ES-I3 (cell line): ENCODE measurements around the gene HGFAC.

Experiments used
- H3K36me3 ChIP-seq: 2 replicates; pipeline ENCODE4 v1.6.1; 2013; ENCODE audit warnings: mild to moderate bottlenecking, low read length, control low read depth, moderate library complexity; ENCODE audit not compliant: insufficient read depth
- H3K4me1 ChIP-seq: 2 replicates; pipeline ENCODE4 v1.6.1; 2013; ENCODE audit warnings: mild to moderate bottlenecking, control low read depth, low read length; ENCODE audit not compliant: insufficient read depth
- H3K9ac ChIP-seq: 2 replicates; pipeline ENCODE4 v1.6.1; 2013; ENCODE audit warnings: low read depth, mild to moderate bottlenecking, low read length, moderate library complexity
- H3K9me3 ChIP-seq: 2 replicates; pipeline ENCODE4 v1.6.1; 2013; ENCODE audit warnings: mild to moderate bottlenecking, low read length, moderate library complexity; ENCODE audit not compliant: control insufficient read depth, insufficient read depth

Gene HGFAC

DNA sequence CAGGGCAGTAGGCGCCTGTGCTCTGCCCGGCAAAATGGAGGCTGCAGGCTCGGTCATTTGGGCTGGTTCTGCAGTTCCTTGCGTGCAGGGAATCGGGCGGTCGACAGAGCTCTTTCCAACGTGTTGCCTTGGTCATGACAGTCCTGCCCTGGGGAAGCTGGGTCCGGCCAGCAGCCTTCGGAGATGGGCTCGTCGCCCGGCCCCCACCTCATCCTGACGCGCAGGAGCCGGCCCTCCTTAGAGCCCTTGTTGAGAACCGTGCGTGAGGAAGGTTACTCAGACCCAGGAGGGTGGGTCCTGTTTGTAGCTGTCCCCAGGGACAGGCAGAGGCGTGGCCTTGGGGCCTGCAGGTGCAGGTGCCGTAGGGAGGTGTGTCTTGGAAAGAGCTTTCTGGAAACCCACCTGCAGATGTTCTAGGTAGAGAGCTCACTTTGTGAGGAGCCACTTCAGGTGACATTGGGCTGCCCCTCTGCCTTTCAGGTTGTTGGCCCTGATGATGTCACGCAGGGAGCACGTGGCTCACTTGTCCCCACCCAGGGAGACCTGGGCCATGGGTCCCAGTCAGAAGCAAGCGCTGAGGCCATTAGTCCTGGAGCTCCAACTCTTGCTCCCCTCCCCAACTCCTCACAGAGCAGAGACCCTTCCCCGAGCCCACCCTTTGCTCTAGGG, 15.2 kb upstream of the HGFAC start:
- H3K9ac ChIP-seq, result no peak overlapping the region
- no peaks in the 10 kb centered on the region for H3K9me3 ChIP-seq
- no peaks in the 10 kb centered on the region for H3K36me3 ChIP-seq
- H3K4me1 ChIP-seq, result no peaks in the 10 kb centered on the region

DNA sequence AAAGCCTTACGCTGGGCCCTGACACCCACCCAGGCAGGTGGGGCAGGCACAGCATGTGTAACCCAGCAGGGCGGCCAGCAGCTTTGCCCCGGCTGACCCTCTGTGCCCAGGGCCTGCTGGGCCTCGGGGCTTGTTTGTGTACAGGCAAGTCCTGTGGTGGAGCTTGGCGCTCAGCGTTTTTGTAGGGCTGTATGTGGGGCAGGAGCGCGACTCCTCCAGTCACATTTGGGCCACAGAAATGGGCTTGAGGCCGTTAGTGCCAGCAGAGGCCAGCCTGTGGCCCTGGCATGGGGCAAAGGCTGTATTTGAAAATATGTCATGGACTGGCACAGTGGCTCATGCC, 14.7 kb upstream of the HGFAC start:
- Histone ChIP-seq H3K9me3 (no peaks in the 10 kb centered on the region), H3K9ac (no peak overlapping the region), H3K36me3 (no peaks in the 10 kb centered on the region), H3K4me1 (no peaks in the 10 kb centered on the region)

DNA sequence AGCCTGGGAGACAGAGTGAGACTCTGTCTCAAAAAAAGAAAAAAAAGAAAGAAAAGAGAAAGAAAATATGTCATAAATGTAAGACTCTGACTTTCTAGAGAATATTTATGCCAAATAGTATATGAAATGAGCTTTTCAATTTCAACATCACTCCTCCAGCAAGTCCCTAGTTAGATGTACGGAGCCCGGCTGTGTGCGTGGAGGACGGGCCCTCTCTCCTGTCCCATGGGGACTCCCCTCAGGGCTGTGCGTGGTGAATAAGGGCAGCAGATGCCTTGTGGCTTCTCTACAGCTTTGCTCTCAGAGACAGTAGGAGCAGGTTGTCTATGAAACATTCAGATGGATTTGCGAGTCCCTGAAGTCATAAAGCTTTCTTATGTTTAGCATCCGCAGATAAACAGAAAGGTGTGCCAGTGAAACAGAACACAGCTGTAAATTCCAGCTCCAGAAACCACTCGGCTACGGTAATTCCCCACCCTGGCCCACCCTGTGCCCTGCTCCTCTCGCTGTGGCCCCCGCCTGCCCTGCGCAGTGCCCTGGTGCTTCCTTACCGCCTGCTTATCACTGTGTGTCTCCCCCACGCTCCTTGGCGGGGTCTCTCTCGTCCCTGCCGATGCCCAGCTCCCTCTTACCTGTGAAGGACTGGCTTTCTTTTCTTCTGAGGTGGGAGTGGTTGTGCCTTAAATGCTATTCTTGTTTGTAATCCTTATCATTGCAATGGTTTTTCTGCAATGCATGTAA, 13.9 kb upstream of the HGFAC start:
- Histone ChIP-seq H3K9ac (no peak overlapping the region), H3K4me1 (no peaks in the 10 kb centered on the region), H3K9me3 (no peaks in the 10 kb centered on the region), H3K36me3 (no peaks in the 10 kb centered on the region)

DNA sequence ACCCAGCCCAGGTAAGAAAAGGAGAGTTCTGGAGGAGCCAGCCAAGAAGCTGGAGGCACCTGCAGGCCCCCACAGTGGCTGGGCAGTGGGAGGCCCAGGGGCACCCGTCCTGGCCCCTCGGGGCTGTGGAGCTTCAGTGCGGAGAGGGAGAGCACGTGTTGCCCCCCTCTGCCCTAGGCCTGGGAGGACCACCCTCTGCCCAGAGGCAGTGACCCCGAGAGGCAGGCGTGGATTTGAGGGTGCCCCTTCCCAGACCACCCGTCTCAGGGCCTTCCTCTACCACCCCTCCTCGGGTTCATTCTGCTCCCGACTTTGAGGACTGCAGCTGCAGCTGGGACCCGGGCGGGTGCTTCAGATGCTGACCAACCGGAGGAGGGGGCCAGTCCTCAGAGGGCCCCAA, 12.1 kb upstream of the HGFAC start:
- Histone ChIP-seq H3K9ac (no peak overlapping the region), H3K4me1 (no peaks in the 10 kb centered on the region), H3K36me3 (no peaks in the 10 kb centered on the region), H3K9me3 (no peaks in the 10 kb centered on the region)

DNA sequence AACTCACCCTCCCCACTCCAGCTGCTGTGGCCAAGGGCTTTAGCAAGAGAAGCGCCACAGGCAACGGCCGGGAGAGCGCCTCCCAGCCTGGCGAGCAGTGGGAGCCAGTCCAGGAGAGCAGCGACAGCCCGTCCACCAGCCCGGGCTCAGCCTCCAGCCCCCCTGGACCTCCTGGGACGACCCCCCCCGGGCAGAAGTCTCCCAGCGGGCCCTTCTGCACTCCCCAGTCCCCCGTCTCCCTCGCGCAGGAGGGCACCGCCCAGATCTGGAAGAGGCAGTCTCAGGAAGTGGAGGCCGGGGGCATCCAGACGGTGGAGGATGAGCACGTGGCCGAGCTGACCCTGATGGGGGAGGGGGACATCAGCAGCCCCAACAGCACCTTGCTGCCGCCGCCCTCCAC, 11.2 kb upstream of the HGFAC start:
- H3K4me1 ChIP-seq, result no peaks in the 10 kb centered on the region
- no peaks in the 10 kb centered on the region for H3K9me3 ChIP-seq
- no peaks in the 10 kb centered on the region for H3K36me3 ChIP-seq
- H3K9ac ChIP-seq, result no peak overlapping the region

DNA sequence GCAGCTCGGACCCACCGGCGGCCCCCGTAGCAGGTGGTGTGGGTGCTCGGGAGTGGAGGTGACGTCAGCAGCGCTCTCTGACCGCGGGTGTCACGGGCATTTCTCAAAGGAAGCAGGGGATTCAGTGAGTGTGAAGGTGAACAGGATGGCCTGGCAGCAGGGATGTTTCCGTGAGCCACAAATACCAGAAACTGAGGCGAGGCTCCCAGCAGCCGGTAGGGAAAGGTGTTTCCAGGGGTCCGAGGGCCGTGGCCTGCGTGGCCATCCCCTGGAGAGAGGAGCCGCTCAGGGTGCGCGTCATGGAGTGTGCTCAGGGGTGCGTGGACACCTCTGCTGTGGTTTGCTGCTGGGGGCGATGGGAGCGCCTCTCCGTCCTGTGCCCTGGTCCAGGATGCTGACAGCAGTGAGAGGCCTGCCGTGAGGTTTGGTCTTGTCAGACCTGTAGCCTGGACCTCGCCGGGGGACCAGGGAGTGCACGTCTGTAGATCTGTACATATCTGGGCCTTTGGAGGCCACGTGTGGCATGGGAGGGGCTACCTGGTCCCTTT, 10.2 kb upstream of the HGFAC start:
- Histone ChIP-seq H3K4me1 (no peaks in the 10 kb centered on the region), H3K36me3 (no peaks in the 10 kb centered on the region), H3K9me3 (no peaks in the 10 kb centered on the region), H3K9ac (no peak overlapping the region)

DNA sequence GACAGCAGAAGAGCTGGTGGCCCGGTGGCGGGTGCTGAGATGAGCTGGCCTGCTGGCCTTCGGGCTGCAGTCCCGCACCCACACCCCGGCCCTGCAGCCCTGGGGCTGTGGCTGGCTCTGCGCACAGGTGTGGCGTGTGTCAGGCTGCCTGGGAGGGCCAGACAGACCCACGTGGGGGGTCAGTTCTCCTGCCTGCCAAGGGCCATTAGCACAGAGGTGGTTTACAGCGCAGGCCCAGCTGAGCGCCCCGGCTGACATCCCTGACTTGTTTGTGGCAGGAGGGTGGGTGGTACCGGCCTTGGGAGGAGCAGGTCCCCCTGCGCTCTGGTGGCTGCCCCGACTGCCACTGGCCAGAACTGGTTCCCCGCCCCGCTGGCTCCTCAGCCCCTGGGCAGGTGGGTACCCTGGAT, 9.4 kb upstream of the HGFAC start:
- no peaks in the 10 kb centered on the region for H3K9me3 ChIP-seq
- no peaks in the 10 kb centered on the region; the same call in 1 of the 2 replicates for H3K4me1 ChIP-seq
- no peak overlapping the region for H3K9ac ChIP-seq
- no peaks in the 10 kb centered on the region for H3K36me3 ChIP-seq

DNA sequence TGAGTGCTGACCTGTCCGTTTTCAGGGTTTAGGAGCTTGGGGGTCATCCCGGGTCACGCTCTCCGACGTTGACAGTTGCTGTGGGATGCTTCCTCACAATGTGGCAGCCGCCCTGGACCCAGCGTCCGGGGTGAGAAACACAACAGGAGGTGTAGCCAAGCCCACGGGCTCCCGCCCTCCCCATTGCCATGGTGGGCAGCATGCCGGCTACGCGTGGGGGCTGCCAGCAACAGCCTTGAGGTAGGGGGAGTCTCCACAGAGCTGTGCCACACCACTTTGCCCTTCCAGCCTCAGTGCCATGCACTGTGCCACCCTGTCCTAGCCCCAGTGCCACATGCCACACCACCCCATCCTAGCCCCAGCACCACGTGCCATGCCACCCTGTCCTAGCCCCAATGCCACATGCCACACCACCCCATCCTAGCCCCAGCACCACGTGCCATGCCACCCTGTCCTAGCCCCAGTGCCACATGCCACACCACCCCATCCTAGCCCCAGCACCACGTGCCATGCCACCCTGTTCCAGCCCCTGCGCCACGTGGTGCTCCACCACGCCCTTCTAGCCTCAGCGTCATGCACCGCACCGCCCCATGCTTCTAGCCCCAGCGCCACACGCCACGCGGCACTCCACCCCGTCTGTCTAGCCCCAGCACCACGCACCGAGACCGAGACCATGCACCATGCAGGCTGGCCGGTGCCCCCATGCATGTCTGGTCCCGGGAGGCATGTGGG, 8.5 kb upstream of the HGFAC start:
- Histone ChIP-seq H3K36me3 (no peaks in the 10 kb centered on the region), H3K9ac (no peak overlapping the region), H3K9me3 (no peaks in the 10 kb centered on the region), H3K4me1 (no peaks in the 10 kb centered on the region; the same call in 1 of the 2 replicates)

DNA sequence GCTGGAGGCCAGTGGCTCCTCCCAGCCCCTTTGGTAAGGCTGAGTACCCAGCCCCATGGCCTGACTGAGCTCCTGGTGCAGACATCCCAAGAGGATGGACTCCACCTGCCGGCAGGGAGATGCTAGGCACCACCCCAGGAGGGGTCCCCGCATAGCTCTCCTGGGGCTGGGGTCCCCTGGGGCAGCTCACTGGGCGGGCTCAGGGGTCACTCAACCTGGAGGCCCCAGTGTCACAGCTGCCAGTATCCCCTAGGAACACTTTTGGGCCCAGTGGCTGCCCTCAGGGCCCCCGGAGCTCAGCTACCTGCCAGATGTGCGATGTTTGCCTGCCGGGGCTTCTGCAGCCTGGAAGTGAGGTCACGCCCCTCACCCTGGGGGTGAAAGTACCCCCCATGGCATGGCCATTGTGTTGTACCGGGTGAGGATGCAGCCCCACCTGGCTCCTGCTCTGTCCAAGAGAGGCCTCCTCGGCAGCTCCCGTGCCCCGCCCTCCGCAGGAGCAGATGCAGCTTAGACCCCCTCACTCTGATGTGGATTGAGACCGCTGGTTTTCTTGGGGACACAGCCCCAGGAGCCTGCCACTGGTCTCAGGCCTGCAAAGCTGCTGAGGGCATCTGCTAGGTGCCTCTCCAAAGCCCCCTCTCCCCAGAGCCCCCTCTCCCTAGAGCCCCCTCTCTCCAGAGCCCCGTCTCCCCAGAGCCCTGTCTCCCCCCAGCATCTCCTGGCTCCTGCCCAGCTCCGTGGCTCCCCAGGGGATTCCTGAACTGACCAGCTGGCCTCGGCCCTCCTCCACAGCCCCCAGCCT, 6.7 kb upstream of the HGFAC start:
- Histone ChIP-seq H3K36me3 (no peaks in the 10 kb centered on the region), H3K4me1 (no peaks in the 10 kb centered on the region; the same call in 1 of the 2 replicates)

DNA sequence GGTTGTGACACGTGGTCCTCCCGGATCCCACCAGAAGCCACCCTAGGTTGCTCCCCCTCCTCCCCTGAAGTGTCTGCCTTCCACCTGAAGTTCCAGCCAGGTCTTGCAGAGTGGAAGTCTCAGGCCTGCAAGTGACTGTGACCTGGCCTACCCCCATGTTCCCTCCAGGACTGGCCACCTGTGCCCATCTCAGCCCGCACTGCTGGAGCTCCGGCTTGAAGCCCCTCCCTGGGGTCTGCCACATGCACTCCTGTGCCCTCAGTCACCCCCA, 6.1 kb upstream of the HGFAC start:
- Histone ChIP-seq H3K9ac (no peak overlapping the region), H3K36me3 (no peaks in the 10 kb centered on the region), H3K9me3 (no peaks in the 10 kb centered on the region), H3K4me1 (no peaks in the 10 kb centered on the region; the same call in 1 of the 2 replicates)

More for the DNA sequence above, 6.7 kb upstream of the HGFAC start:
- Histone ChIP-seq H3K9me3 (no peaks in the 10 kb centered on the region), H3K9ac (no peak overlapping the region)

DNA sequence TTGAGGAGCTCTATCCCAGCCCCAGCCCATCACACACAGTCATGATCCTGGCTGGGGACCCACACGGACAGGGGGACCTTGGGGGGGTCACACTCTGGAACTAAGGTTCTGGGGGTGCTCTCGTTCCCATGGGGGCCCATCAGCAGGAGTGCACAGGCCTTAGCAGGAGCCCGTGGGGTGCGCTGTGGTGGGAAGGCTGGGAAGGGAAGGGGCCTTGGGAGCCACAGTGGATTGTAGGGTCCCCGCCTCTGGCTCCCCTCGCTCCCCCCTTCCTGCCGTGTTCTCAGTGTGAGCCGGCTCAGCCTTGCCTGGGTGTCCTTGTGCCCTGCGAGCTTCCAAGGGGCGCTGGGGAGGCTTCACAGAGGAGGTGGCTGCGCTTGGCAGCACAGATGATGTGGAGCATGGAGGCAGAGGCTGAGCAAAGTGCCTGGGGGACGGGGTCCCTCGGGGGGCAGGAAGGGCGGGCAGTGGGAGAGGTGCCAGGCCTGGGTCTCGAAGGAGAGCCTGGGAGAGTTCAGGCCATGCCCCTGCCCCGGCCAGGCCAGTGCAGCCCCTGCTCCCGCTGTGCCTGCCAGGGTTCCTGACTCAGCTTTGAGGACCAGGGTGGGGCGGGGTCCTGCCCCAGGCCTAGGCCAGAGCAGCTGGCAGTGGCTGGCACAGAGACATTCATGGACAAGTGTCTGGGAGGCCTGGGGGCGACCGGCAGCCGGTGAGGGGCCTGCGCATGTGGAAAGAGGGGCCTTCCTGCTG, 5.5 kb upstream of the HGFAC start:
- Histone ChIP-seq H3K4me1 (no peaks in the 10 kb centered on the region; the same call in 1 of the 2 replicates), H3K9me3 (no peaks in the 10 kb centered on the region), H3K36me3 (no peaks in the 10 kb centered on the region), H3K9ac (no peak overlapping the region)

DNA sequence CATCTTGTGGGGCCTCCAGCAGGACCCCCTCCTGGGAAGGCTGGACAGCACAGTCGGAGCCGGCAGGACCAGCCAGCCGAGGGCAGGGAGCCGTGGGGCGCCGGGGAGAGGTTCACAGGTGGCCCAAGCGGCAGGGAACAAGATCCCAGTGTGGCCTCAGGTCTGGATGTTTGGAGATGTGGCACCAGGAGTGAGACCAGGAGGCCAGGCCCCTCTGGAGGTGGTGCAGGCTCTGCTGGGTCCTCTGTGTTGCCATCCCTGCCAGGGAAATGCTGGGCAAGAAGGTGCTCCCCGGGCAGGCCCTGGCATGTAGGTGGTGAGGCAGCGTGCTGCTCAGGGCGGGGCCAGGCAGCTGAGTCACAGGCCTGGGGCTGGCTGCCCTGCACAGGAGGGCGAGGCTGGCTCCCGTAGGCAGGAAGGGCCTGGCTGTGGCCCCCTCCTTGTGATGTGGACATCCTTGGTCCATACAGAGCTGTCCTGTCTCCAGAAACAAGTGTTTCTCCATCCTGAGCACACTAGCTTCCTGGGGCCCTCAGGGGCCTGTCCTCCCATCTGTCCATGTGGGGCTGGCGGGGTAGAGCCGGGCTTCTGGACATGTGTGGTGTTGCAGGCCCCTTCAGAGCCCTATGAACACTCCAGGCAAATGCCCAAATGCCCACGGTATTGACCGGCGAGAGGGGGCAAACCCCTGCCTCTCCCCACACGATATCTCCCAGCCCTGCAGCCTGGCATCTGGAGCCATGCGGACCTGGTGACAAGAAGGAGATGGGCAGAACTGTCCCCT, 4.8 kb upstream of the HGFAC start:
- no peaks in the 10 kb centered on the region for H3K36me3 ChIP-seq
- no peaks in the 10 kb centered on the region; the same call in 1 of the 2 replicates for H3K4me1 ChIP-seq

DNA sequence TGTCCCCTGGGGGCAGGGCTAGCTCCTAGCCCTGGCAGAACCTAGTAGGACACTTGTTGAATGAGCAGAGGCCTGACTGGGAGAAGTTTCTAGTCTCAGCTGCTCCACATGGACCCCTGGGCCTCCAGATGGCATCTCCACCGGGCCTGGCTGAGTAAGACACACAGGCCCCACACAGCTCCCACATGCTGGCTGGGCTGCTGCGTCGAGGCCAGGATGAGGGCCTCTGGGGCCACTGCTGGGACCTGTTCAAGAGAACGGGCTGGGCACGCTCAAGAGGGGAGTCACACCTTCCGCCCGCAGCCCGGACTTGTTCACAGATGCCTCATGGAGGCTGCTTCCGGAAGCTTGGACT, 4.2 kb upstream of the HGFAC start:
- H3K36me3 ChIP-seq, result no peaks in the 10 kb centered on the region
- H3K4me1 ChIP-seq, result no peaks in the 10 kb centered on the region; the same call in 1 of the 2 replicates
- no peaks in the 10 kb centered on the region for H3K9me3 ChIP-seq
- no peak overlapping the region for H3K9ac ChIP-seq

More for the DNA sequence above, 4.8 kb upstream of the HGFAC start:
- Histone ChIP-seq H3K9ac (no peak overlapping the region), H3K9me3 (no peaks in the 10 kb centered on the region)
